Left lobe of liver (tissue), 2 donors: ENCODE results near the gene TRIM52. TPM values are rescaled to one million over a fixed set of nuclear protein-coding genes. Genes with fewer than 3 reads are reported as not detected.
A peak's percentile ranks its signal among the peaks of the same experiment; 100 is the strongest.

ENCODE experiments used
- ATAC-seq: fragments of 200-7000 bp; cut with Tn5 transposase; one replicate; pipeline ENCODE4 v1.9.1; 2020; ENCODE audit warnings: mild to moderate bottlenecking, moderate library complexity
- DNase-seq: peaks from one replicate; pipeline ENCODE4 v3.0.0-alpha.2; 2020; ENCODE audit warnings: low spot score
- total RNA-seq: library from RNA; stranded (reverse); gene quantifications from one replicate; pipeline ENCODE4 v1.2.1, GENCODE V29; 2021
- donor health status: DM: no; HTN: no; CAD: no; lungs with moderate emphysema.
- donor health status: DM: no; HTN: yes; CAD: no.

The TRIM52 gene
- total RNA-seq, 1 donor from 2014 or later, result 6.0 TPM

GRCh38 chr5:181234455-181235306 is 26.3 kb downstream of the TRIM52 start:
- no peak for DNase-seq

DNA sequence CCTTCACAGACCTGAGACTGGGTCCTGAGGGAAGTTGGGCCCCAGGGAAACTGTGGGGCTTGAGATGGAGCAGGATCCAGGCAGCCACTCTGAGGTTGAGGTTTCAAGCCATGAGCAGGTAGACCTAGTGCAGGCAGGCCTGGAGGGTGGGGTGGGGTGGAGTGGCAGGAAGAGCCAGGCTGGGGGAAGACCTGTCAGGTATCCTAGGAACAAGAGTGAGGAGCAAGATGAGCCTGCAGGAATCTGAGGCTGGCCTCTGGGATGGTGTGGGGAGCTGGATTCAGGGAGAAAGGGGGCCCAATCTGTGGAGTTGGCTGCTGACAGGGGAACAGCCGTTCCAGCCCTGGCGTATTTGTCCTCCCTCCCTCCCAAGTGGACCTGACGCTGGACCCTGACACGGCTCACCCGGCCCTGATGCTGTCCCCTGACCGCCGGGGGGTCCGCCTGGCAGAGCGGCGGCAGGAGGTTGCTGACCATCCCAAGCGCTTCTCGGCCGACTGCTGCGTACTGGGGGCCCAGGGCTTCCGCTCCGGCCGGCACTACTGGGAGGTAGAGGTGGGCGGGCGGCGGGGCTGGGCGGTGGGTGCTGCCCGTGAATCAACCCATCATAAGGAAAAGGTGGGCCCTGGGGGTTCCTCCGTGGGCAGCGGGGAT is 27.0 kb downstream of the TRIM52 start:
- no peak for DNase-seq
- peak; percentile 9 for ATAC-seq

More at GRCh38 chr5:181234455-181235306, 26.3 kb downstream of the TRIM52 start:
- peak; percentile 13 for ATAC-seq

DNA sequence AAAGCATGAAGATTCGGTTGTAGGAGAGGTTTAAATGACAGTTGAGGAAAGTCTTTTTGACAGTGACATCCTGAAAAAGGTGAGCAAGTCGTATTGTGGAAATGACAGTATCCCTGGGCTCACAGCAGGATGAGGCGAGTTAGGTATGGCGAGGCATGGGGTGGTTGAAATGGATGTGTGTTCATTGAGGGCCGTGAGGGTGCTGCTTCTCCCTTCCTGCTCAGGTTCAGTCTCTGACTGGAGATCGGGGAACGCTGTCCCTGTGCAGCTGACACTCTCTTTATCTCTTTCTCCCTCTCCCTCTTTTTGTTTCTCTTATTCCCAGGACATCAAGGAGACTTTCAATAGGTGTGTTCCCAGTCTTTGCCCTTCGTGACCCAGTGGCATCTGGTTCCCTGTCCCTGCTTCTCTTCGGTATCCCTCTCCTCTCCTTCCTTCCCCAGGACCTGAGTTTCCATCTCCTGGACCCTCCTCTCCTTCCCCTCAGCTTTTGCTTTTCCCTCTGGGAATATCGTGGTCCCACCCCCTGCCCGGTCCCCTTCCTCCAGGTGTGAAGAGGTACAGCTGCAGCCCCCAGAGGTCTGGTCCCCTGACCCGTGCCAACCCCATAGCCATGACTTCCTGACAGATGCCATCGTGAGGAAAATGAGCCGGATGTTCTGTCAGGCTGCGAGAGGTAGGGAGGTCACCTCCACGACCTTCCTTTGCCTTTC is 27.7 kb downstream of the TRIM52 start:
- DNase-seq (no peak), ATAC-seq (no peak)

DNA sequence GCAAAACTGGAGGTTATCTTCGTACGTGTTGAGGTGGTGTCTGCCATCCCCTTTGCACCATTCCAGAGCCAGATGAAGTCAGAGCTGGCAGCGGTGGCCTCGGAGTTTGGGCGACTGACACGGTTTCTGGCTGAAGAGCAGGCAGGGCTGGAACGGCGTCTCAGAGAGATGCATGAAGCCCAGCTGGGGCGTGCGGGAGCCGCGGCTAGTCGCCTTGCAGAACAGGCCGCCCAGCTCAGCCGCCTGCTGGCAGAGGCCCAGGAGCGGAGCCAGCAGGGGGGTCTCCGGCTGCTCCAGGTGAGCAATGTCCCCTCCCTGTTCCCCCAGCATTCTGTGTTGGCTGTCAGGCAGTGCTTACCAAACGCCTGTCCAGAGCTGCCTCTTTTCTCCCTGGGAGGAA is 28.4 kb downstream of the TRIM52 start:
- ATAC-seq (no peak), DNase-seq (no peak)

DNA sequence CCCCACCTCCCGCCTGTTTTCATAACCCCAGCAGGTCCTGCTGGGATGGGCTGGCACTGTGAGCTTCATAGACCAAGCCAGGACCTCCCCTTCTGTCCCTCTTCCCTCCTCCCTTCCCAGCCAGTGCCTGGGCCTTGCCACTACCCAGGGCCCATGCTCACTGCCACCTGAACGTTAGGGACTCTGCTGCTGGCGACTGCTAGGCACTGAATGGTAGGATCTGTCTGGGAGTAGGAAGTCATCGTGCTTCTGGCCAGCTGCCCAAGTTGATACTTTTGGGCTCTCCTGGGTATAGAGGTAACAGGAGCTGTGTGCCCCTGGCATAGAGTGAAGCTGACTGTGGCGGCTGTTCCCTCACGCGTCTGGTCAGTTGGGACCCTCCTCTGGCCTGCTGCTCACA is 29.5 kb downstream of the TRIM52 start:
- no peak for DNase-seq
- no peak for ATAC-seq

- ATAC-seq, result no peak
- no peak for DNase-seq
Observed at GRCh38 chr5:181230551-181230950, 30.4 kb downstream of the TRIM52 start.

GRCh38 chr5:181229996-181230395 is 30.9 kb downstream of the TRIM52 start:
- no peak for ATAC-seq
- DNase-seq, result no peak

GRCh38 chr5:181224390-181225229 is 36.3 kb downstream of the TRIM52 start:
- DNase-seq (no peak), ATAC-seq (no peak)

- DNase-seq (no peak), ATAC-seq (no peak)
Observed at GRCh38 chr5:181223729-181224389, 37.1 kb downstream of the TRIM52 start.

DNA sequence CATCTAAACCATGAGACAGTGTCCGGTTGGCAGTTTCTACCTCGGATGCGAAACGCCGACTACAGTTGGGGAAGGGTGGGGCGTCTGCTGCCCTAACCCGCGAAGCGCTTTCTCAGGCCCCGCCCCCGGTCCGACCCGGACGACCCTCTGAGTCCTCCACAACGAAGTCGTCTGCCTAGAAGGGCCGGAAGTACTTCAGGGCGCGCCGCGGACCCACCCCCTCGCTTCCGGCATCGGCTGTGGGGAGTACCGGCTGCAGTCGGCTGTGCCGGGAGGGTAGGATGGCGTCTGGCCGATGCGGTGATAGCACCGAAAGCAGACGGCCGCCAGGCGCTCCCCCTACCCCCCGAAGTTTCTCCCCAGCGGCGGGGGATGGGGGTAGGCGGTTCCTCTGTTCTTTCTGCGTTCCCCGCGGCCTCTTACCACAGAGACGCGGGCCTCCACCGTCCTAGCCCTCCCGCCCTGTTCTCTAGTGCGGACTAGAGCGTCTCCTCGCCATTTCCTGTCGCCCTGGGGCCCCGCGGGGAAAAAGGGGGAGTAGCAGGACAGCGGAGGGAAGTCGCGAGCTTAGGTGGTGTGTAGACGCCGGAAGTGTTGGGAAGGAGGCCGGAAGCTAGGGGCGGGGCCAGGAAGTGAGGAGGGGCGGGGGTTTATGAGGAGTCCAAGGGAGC is 37.8 kb downstream of the TRIM52 start, which contains the start of gene TRIM41:
TRIM41 (plus strand) TSS at position 224 of the 671 bp plus-strand sequence. CDS start 719 bp downstream, outside the sequence.
- ATAC-seq (peak; percentile 83), DNase-seq (peak; percentile 98)

GRCh38 chr5:181222630-181223057 is 38.3 kb downstream of the TRIM52 start:
- ATAC-seq (no peak), DNase-seq (no peak)

- peak; percentile 55 for ATAC-seq
- peak; percentile 96 for DNase-seq
Observed at GRCh38 chr5:181221792-181222629, 38.9 kb downstream of the TRIM52 start.

- no peak for DNase-seq
- no peak for ATAC-seq
Observed at GRCh38 chr5:181221105-181221791, 39.7 kb downstream of the TRIM52 start.

- DNase-seq (no peak), ATAC-seq (no peak)
Observed at GRCh38 chr5:181220178-181220515, 40.8 kb downstream of the TRIM52 start.

GRCh38 chr5:181219262-181220177 is 41.4 kb downstream of the TRIM52 start:
- ATAC-seq (no peak), DNase-seq (no peak)

DNA sequence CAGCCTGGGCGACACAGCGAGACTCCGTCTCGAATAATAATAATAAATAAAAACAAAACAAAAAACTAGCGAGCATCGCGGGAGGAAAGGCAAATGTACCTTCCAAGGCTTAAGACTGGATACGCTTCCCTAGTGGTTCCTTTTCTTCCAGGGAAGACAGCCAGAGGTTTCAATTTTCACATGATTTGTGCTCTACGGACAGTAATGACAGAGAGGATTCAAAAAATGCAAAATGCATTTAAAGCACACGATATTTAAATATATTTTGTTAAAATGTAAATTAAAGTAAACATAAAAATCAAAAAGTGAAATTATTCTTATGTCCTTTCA is 42.2 kb downstream of the TRIM52 start:
- no peak for ATAC-seq
- DNase-seq, result no peak

- DNase-seq (no peak), ATAC-seq (peak; percentile 2)
Observed at GRCh38 chr5:181217803-181218062, 43.2 kb downstream of the TRIM52 start.
